ENCODE data around the gene RALGAPA2.

Gene RALGAPA2

DNA sequence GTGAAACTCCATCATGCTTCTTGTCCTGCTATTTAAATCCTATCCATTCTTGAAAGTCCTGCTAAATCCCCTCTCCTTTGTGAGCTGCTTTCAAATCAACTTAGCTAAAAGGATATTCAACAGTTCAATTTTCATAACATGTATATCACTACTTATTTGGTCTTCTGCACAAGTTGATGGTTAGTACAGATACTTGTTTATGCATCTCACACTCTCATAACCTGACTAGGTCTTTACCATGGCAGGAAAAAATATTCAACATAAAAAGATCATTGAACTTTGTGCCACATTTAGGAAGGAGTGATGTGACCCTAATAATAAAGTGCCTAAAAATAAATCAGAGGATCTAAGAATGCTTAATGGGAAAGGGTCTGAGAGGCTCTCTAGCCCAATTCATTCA, 148.2 kb downstream of the RALGAPA2 start:
- no peak for DNase-seq (ENCODE audit: extremely low read depth, low read depth)
- TF ChIP-seq, protein P1, sequence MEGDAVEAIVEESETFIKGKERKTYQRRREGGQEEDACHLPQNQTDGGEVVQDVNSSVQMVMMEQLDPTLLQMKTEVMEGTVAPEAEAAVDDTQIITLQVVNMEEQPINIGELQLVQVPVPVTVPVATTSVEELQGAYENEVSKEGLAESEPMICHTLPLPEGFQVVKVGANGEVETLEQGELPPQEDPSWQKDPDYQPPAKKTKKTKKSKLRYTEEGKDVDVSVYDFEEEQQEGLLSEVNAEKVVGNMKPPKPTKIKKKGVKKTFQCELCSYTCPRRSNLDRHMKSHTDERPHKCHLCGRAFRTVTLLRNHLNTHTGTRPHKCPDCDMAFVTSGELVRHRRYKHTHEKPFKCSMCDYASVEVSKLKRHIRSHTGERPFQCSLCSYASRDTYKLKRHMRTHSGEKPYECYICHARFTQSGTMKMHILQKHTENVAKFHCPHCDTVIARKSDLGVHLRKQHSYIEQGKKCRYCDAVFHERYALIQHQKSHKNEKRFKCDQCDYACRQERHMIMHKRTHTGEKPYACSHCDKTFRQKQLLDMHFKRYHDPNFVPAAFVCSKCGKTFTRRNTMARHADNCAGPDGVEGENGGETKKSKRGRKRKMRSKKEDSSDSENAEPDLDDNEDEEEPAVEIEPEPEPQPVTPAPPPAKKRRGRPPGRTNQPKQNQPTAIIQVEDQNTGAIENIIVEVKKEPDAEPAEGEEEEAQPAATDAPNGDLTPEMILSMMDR (IDR thresholded peaks at IDR 0.05; ENCODE audit: low read depth, low read length) = no peak

DNA sequence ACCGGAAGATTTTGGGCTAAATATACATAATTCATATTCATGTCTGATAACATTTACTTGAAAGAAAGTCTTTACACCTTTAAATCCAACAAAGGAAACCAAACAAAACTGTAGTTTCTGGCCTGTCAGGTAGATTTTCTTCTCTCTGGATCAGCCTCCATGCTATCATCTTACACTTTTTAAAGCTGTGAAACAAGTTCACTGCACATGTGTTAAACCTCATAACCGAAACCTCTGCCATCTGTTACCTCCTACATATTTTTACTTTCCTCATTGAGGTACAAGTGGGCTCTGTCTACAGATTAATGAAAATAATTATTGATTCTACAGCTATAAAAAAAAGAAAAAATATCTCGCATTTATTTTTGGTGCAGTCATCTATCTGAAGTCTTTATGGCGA, 149.9 kb downstream of the RALGAPA2 start:
- DNase-seq (ENCODE audit: extremely low read depth, low read depth) = no peak
- TF ChIP-seq, protein P1 (IDR thresholded peaks at IDR 0.05; ENCODE audit: low read depth, low read length) = no peak

DNA sequence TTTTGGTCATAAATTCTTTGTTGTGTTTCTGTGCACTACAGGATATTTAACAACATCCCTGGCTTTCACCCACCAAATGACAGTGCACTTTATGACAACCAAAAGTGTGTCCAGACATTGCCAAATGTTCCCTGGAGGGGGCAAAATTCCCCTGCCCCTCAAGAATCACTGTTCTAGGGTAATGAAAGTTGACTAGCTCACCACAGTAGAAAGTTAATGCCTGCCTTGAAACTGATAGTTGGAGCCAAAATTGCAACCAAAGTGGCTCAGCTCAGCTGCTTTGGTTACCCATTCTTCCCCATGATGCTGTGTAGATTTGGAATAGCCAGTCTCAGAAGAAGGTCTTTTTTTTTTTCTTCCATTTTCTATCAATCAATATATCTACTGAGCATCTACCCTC, 150.6 kb downstream of the RALGAPA2 start:
- TF ChIP-seq, protein P1 (IDR thresholded peaks at IDR 0.05; ENCODE audit: low read depth, low read length) = no peak
- no peak for DNase-seq (ENCODE audit: extremely low read depth, low read depth)

DNA sequence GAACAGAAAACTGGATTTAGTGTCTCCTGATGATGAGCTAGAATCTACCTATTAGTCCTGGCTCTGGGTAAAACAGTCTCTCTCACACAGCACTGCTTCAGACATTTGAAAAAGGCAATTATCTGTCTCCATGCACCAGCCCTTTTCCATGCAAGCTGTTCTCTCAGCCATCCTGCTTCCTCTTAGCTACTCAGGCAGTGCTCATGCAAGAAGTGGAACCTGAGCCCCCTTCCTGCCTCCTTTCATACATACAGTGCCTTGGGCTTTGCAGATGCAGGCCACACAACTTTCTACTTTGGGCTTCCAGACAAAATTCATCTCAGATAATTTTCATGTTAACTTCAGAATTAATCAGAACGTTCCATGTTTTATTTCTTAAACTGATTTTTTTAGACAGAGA, 151.3 kb downstream of the RALGAPA2 start:
- TF ChIP-seq, protein P1 (IDR thresholded peaks at IDR 0.05; ENCODE audit: low read depth, low read length) = no peak
- no peak for DNase-seq (ENCODE audit: extremely low read depth, low read depth)

DNA sequence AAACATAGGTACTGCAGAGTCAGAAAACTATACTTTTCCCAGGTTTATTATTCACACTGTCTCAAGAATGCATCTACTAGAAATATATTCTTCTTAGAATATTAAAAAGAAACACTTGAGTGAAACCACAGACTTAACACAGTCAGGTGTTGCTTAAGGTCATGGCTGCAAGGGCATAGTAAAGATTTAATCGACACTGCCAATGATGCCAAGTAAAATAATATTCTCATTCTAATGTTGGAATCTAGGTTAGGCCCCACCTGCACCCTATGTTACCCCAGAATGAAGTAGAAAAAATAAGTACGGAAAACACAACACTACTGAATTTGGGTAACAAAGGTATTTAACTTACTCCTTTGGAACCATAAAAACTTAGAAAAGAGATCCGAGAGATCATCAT, 155.0 kb downstream of the RALGAPA2 start:
- TF ChIP-seq, protein P1 (IDR thresholded peaks at IDR 0.05; ENCODE audit: low read depth, low read length) = no peak
- no peak for DNase-seq (ENCODE audit: extremely low read depth, low read depth)

DNA sequence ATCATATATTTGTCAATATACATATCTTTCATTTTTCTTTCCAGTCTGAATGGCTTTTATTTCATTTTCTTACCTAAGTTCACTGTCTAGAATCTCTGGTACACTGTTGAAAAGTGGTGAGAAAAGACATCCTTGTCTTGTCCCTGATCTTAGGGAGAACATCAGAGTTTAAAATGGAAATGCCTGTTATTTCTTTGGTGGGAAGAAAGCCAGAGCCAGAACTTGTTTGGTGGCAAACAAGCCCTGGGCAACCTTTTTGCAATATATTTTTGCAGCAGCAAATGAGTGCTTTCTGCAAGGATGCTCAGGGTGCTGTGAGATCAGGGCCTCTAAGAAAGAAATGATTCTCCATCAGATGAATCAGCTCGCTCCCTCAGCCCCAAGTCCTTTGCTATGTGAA, 156.6 kb downstream of the RALGAPA2 start:
- no peak for DNase-seq (ENCODE audit: extremely low read depth, low read depth)
- TF ChIP-seq, protein P1 (IDR thresholded peaks at IDR 0.05; ENCODE audit: low read depth, low read length) = no peak

DNA sequence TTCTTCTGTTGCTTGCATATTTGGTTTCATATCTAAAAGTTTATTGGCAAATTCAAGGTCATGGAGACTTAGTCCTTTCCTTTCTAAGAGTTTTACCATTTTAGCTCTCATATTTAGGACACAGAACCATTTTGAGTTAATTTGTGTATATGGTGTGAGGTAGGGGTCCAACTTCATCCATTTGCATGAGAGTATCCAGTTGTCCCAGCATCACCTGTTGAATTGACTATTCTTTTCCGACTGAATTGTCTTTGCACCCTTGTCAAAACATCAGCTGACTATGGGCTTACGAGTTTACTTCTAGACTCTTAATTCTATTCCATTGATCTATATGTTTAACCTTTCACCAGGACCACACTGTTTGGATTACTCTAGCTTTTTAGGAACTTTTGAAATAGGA, 157.5 kb downstream of the RALGAPA2 start:
- TF ChIP-seq, protein P1 (IDR thresholded peaks at IDR 0.05; ENCODE audit: low read depth, low read length) = no peak

More for the DNA sequence above, 157.5 kb downstream of the RALGAPA2 start:
- DNase-seq (ENCODE audit: extremely low read depth, low read depth) = no peak
